ENCODE measurements around the gene FOSL2. TPM values are rescaled to one million over a fixed set of nuclear protein-coding genes. Genes with fewer than 3 reads are reported as not detected.

The FOSL2 gene
- total RNA-seq, 1 experiment from 2014 or later = 4.0 TPM

GRCh38 chr2:28395334-28396061 lies 2.8 kb downstream of the FOSL2 start:
- Mint-ChIP-seq H3K27ac (no peak overlapping the region), H3K9me3 (no peaks in the 10 kb centered on the region), H3K27me3 (ENCODE audit: low read depth) (peaks cover 19% of the 10 kb centered on the region), H3K4me1 (peaks cover 7% of the 10 kb centered on the region), H3K4me3 (no peak overlapping the region), H3K36me3 (no peaks in the 10 kb centered on the region)
- ChIA-PET CTCF (interaction anchor here (0.7 kb wide), 1 partner anchor 1026 kb away, joined by 3 read pairs; no protein-coding TSS in a partner anchor), POLR2A (no interaction called here)
- ATAC-seq (no peak), DNase-seq (ENCODE audit: low spot score) (no peak)
- TF ChIP-seq ZNF396 (CRISPR knock-in tag; IDR thresholded peaks at IDR 0.05; ENCODE audit: borderline replicate concordance) (no peak), GABPB1 (CRISPR knock-in tag; IDR thresholded peaks at IDR 0.05) (peak; percentile 76)

- Mint-ChIP-seq H3K9me3 (no peaks in the 10 kb centered on the region), H3K27ac (no peak overlapping the region), H3K4me1 (peaks cover 3% of the 10 kb centered on the region; the same call in 1 of the 2 replicates), H3K27me3 (ENCODE audit: low read depth) (peaks cover 7% of the 10 kb centered on the region; the same call in 1 of the 2 replicates), H3K36me3 (no peaks in the 10 kb centered on the region), H3K4me3 (no peak overlapping the region)
- 0 out of 2 replicates have a peak, but pooled peaks have one; percentile 7 for TF ChIP-seq CTCF (IDR thresholded peaks at IDR 0.05)
- no peak for TF ChIP-seq CREB1 (CRISPR knock-in tag; IDR thresholded peaks at IDR 0.05)
- ChIA-PET CTCF (interaction anchor here (0.6 to 1.2 kb wide), 6 partner anchors 16 to 713 kb away, joined by 3 to 6 read pairs (median 4); no protein-coding TSS in a partner anchor), POLR2A (interaction anchor here (0.6 kb wide), 1 partner anchor 34 kb away, joined by 4 read pairs; no protein-coding TSS in a partner anchor)
- ATAC-seq (no peak), DNase-seq (ENCODE audit: low spot score) (no peak)
These were observed 4.4 kb downstream of the FOSL2 start for GRCh38 chr2:28397043-28397381.

- peaks cover 3% of the 10 kb centered on the region; the same call in 1 of the 2 replicates for H3K4me1 Mint-ChIP-seq
- TF ChIP-seq TCF7 (CRISPR knock-in tag; IDR thresholded peaks at IDR 0.05; ENCODE audit: low read depth) = no peak
- TF ChIP-seq ETV6 (CRISPR knock-in tag; IDR thresholded peaks at IDR 0.05) = no peak
- TF ChIP-seq HMGA2 (CRISPR knock-in tag; IDR thresholded peaks at IDR 0.05) = no peak
- no peak for TF ChIP-seq TEAD1 (CRISPR knock-in tag; IDR thresholded peaks at IDR 0.05)
- TF ChIP-seq USF2 (CRISPR knock-in tag; IDR thresholded peaks at IDR 0.05) = no peak
- no peak for TF ChIP-seq NR1H2 (CRISPR knock-in tag; IDR thresholded peaks at IDR 0.05)
- no peak for TF ChIP-seq AFF4 (CRISPR knock-in tag; IDR thresholded peaks at IDR 0.05; ENCODE audit: borderline replicate concordance)
- no peak for TF ChIP-seq PREB (CRISPR knock-in tag; IDR thresholded peaks at IDR 0.05; ENCODE audit: borderline replicate concordance)
- no peak for TF ChIP-seq PRDM15 (CRISPR knock-in tag; IDR thresholded peaks at IDR 0.05)
- no peak for TF ChIP-seq ZNF423 (CRISPR knock-in tag; IDR thresholded peaks at IDR 0.05)
- TF ChIP-seq CREM (CRISPR knock-in tag; IDR thresholded peaks at IDR 0.05) = no peak
- DNase-seq (ENCODE audit: low spot score) (no peak), ATAC-seq (no peak)
- no peaks in the 10 kb centered on the region for H3K9me3 Mint-ChIP-seq
- H3K27me3 Mint-ChIP-seq (ENCODE audit: low read depth) = peaks cover 1% of the 10 kb centered on the region; the same call in 1 of the 2 replicates
- ChIA-PET CTCF (no interaction called here), POLR2A (no interaction called here)
- H3K4me3 Mint-ChIP-seq = no peak overlapping the region
- no peak overlapping the region for H3K27ac Mint-ChIP-seq
- H3K36me3 Mint-ChIP-seq = no peaks in the 10 kb centered on the region
These were observed 5.6 kb downstream of the FOSL2 start for GRCh38 chr2:28398101-28398834.
